ENCODE results near the gene GLUD1.
"Not testable (repeated sequence)": the region's sequence is repeated elsewhere in the genome, so short reads cannot be mapped to it uniquely, and the experiment has no call there.

DNA sequence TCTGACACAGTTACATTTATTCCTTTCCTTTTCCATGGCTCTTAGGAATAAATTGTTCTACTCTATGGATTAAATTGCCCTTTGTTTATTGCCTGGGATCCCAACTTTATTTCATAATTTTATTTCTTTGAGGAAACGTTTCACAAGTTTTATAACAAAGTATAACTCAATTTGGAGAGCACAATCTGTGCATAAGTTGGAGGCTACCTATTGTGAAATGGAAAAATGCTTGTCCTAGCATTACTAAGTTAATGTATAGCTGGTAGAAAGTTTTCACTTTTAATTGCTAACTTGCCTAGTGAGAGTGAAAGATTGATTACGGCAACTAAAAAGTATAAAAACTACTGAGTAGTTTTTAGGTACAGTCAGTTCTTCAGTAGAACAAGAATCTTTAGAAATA lies 32.4 kb upstream of the GLUD1 start:
- not testable (repeated sequence) for TF ChIP-seq CTCF (IDR thresholded peaks at IDR 0.05; ENCODE audit: insufficient read depth, low read depth, low read length); EZH2 (IDR thresholded peaks at IDR 0.05; ENCODE audit: insufficient read depth, low read length)

Measured in astrocyte (in vitro differentiated cells and primary cell).